NCI-H2227 (cell line): ENCODE data around the gene AFG1L.
"Not testable (repeated sequence)": the region's sequence is repeated elsewhere in the genome, so short reads cannot be mapped to it uniquely, and the experiment has no call there.

Experiments
- DNase-seq: peaks from one replicate; lab custom pipeline; 2025; ENCODE audit not compliant: unreplicated experiment; lab: John Stamatoyannopoulos, UW

The AFG1L gene

DNA sequence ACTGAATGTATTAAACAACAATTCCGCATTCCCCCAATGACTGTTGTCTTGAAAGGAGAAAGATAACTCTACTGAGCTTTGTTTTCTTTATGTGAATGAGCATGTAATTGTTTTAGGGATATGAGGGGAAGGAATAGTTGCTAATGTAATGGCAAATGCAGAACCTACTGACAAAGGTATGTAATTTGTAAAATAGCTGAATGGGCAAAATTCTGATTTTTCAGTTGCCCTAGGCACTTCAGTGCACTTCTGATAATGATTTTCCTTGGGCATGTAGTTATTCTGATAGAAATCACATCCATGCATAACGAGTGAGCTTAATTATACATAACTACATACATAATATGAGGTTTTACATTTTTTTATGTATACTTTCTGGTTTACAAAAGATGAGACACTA, 212.5 kb downstream of the AFG1L start:
- DNase-seq = no peak

DNA sequence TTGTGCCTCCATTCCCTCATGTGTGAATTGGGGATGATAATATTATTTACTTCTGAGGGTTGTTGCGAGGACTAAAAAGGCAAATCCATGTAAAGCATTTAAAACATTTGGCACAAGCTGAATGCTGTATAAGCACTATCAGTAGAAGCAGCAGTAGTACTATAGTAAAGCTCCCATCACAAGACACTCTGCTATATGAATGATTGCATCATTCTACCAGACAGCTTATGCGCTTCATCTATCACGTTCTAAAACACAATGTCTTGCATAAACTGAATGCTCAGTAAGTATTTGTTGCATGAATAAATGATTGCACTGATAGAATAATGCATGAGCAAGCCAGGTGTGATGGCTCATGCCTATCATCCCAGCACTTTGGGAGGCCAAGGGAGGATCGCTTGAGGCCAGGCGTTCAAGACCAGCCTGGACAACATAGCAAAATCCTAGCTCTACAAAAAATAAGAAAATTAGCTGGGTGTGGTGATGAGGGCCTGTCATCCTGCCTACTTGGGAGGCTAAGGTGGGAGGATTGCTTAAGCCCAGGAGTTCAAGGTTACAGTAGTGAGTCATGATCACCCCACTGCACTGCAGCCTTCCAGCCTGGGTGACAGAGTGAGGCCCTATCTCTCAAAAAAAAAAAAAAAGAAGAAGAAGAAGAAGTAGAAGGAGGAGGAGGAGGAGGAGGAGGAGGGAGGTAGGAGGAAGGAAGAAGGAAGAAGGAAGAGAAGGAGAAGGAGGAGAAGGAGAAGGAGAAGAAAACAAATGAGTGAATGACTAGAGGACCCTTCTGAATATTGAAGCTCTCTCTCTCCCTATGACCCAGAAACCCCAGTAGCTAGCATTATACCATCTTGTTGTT, 215.8 kb downstream of the AFG1L start:
- DNase-seq = no peak

DNA sequence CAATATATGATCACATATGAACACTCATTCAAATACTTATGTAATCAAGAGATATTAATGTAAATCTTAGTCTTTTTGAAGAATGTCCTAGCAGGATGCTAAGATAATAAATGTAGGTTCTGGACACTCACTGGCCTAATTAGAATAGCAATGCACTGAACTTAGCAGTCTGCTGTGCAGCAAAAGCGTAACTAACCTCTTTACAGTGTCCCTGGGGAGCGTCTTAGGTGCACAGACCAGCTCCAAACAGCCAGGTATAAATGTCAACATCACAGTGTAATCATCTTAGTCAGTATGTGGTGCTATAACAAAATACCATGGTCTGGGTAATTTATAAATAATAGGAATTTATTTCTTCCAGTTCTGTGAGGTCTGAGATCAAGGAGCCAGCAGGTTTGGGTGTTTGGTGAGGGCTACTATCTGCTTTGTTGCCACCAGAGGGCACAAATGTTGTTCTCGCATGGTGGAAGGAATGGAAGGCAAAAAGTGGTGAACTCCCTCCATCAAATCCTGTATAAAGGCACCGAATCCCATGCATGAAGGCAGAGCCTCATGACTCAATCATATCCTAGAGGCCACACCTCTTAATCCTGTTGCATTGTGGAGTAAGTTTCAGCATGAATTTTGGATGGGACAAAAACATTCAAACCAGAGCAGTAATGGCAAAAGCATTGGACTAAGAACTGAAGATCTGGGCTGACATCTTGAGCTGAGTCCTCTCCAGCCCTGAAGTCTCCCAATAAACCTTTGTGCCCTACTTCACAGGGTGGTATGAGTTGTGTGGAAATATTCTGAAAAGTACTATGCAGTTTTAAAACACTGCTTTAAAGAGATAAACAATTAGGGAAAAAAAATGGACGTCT, 224.1 kb downstream of the AFG1L start:
- DNase-seq = peak; percentile 9

DNA sequence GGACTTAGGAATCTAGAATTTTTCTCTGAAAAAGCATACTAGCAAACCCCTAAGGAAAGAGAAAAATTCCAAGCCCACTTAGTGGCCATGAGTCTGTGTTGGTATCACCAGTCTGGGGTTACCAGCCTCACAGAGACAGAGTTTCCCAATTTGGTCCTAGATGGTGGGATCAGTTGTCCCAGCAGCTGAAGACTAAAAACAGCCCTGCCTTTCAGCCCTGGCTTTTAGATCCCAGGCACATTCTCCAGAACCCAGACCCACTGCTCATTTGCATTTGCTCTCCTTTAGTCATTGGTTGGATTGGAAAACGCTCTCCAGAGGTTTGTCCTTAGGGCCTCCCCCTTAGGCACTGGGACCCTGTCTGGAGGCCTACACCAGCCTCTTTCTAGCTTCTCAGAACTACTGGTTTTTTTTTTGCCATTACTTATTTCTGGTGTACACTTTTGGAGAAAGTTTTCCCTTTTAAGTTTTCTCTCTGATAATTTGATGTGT, 226.8 kb downstream of the AFG1L start:
- no peak for DNase-seq

DNA sequence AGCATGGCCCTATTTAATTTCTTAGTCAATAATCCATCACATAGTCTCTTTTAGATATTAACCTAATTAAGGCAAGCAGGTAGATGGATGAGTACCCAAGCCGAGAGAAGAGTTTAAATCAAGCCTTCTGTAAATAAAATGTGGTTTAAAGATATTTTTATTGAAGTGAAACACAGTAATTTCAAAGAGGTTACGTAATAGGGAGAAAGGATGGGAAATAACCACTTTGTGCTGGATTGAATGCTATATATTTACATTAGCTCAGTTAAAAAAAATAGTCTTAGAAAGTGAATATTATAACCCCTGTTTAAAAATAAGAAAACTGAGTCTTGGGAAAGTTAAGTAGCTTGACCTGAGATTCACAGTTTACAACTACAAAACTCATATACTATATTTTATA, 228.8 kb downstream of the AFG1L start:
- no peak for DNase-seq

DNA sequence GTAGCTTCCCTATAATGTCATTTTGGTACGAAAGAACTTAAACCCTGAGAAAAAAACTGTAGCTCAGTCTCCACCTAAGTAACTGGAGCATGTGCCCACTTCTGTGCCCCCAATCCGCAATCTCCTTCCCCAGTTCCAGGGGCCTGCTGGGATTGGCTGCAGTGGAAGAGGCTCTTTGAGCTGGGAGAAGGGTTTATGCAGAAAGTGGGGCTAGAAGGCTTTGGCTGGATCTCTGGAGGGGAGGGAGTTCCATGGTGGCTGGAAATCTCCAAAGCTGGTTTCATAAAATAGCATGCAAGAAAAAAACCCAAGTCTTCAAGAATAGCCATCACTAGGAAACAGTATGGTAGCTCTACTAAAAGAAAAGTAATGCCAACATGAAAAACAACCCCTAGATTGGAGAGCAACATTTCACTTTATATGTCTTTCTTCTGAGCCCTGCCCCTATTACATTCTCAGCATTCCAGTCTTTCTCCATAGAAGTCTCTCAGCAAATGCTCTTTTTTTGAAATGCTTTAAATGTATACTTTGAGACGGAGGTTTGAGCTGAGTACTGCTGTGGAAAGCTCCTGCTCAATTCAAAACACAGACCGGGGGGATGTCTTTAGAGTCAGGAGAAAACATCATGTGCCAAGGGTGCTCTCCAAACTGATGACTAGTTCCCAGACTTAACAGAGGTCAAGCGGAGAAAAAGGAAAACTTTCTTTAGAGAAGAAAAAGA, 229.8 kb downstream of the AFG1L start:
- DNase-seq = no peak

DNA sequence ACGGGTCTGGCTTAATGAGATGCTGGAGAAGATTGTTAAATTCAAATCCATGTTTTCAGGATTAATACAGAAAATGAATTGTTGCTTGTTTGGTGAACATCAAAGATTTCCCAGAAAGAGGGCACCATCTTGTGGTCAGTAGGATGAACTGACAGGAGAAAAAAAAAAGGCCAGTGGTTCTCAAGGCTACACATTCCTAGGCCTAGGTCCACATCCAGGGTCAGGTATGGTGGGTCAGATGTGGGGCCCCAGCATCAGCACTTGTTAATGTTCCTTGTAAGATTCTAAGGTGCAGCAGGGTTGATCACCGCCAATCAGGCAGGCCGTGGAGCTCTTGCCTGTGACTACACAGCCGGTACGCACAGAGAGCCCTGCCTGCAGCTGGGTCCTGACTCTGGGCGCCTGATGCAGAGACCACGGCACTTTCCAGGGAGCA, 231.9 kb downstream of the AFG1L start:
- peak; percentile 8 for DNase-seq

DNA sequence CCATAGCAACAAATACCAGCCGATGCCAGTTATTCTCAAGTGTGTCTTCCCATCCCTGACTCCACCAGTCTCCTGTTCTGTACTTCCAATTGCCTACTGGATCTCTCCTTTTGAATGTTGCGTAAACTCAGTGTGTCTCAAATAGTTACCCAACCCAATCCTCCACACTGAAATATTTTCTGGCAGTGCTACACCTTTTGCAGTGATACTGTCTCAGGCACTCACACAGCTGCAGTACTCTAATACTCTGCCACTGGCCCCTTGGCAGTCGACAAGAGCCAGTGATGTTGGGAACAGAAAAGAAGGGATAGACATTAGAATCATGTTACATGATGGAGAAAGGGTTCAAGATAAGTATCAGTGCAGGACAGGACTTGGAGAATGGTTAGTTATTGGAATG, 234.0 kb downstream of the AFG1L start:
- no peak for DNase-seq

DNA sequence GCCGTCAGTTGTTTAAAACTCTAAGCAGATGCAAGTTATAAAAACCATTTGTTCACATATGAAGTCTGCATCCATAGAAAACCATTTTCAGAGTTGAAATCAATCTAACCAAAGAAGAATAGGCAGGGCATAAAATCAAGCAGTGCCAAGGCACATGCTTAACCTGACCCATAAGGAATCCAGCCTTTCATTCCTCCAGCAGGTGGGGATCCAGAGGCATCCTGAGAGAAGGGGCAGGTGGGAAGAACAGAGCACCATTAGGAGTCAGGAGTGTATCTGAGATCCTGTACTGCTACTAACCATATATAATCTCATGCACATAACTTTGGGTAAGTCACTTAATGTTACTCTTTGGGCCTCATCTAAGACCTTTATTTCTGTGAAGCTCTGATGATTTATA, 236.5 kb downstream of the AFG1L start:
- DNase-seq = no peak

DNA sequence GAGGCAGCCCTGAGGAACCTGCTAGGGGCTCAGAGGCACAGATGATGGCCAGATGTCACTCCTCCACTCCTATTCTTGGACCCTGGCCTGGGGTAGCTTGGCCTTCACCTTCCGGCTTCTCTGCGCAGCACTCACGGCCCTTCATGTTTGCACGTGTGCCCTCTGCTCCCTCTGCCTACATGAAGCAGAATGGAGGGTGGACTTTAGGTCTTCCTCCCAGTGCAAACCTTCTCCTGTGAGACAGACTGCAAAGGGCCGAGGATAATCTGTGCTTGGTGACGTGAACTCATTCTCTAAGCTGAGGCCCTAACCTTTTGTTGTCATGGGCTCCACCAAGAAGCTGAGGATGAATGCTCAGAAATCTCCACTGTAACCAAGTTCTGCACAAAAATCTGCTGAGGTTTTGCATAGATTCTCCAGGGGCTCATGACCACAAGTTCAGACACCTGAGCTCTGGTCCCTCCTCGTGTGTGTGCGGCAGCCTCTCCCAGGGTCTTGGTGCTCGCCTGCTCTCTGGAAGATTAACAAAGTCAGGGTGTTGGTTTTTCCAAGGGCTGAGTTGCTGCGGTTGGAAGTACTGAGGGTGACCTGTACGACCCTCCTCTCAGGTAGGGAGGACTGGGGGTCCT, 240.4 kb downstream of the AFG1L start:
- DNase-seq = no peak

DNA sequence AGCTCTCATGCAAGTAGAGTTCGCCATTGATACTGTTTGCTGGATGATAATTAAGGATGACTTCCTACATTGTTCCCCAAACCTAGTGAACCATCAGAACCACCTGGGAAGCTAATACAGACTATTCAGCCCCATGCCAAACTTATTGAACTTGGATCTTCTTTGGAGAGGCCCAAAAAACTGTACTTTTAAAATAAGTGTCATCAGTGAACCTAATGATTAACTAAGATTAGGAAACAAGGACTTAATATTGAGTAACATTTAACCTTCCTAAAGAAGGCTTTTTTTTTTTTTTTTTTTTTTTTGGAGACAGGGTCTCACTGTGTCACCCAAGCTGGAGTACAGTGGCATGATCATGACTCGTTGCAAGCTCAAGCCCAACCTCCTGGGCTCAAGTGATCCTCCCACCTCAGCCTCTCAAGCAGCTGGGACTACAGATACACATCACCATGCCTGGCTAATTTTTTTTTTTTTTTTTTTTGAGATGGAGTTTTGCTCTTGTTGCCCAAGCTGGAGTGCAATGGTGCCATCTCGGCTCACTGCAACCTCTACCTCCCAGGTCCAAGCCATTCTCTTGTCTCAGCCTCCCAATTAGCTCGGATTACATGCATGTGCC, 241.2 kb downstream of the AFG1L start:
- DNase-seq = not testable (repeated sequence)

DNA sequence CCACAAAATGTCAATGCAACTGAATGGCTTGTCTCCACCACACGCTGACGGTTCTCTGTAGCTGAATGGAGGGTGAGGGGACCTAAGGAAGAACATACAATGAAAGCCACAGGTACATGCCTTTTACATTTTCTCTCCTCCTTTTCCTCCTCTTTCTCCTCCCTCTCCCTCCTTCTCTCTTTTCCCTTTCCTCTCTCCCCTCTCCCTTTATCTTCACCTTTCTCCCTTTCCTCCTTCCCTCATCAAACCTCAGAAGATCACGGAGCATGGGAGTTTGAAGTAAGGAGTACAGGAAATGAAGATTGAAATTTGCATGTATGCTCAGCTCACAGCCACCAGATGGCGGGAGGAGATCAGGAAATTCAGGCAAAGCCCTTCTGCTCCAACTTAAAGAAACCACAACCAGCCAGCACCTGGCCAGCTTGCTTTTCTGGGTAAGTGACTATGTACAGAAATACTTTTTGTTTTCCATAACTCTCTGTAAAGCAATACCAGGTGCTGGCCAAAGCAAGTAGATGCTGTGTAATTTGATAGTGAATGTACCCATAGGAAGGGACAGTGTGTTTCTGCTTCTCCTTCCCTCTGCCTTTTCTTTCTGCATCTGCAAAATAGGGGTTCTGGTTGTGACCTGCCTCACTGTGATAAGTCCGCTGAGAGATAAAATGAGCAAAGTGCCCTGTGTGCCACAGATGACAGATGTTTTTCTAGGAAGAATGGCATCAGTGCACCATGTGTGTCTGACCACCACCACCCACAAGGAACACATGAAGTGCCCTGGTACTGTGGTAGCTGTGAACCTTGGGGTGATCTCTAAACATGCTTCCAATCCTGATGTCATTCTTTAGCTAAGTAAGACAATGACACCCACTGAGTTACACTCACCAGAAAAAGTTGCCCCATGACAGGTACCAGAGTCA, 247.2 kb downstream of the AFG1L start:
- DNase-seq = peak; percentile 71

DNA sequence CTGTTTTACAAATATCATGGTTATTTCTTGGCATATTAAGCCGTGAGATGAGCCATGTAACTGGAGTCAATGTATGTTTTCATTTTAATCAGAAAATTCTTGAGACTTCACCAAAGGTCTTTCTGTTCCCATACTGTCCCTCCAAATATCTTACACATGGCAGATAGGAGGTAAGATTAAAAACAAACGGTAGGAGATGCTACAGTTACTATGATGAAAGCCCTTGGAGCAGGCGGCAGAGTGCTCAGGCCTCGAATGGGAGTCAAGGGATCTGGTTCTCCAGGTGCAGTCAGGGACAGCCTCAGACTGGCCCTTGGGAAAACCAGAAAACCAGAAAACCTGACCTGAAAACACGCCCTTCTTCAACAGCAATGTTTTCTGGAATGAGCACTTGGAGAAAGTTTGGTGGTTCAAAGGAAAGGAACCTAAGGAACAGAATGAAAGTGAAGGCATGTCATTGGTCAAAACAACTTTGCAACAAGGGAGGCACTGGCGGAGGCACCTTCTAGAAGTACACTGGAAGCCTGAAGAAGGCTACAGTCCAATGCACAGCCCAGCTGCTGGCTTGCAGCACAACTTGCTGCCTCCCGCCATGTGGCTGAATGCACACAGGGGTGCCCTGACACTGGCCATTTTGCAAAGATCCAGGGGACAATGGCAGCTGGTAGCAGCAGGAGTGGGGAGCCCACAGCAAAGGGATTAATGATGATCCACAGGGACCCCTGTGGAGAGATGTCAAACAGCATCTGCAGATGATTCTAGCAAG, 248.5 kb downstream of the AFG1L start:
- no peak for DNase-seq

DNA sequence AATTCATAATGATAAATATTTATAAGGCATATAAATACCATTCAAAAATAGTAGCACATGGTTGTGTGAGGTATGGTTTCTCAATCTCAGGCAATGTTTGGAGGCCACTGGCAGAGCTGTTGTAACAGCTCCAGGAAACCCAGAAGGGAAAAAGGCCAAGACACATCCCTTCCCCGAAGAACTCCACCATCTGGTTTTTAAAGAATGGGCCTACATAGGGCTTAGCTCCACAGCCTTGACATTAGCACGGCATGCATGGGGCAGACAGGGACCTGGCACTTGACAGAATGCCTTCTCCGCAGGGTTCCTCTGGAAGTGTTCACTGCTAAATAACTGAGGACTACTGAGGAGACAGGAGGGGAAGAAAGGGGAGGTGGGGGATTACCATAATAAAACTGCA, 249.8 kb downstream of the AFG1L start:
- no peak for DNase-seq

DNA sequence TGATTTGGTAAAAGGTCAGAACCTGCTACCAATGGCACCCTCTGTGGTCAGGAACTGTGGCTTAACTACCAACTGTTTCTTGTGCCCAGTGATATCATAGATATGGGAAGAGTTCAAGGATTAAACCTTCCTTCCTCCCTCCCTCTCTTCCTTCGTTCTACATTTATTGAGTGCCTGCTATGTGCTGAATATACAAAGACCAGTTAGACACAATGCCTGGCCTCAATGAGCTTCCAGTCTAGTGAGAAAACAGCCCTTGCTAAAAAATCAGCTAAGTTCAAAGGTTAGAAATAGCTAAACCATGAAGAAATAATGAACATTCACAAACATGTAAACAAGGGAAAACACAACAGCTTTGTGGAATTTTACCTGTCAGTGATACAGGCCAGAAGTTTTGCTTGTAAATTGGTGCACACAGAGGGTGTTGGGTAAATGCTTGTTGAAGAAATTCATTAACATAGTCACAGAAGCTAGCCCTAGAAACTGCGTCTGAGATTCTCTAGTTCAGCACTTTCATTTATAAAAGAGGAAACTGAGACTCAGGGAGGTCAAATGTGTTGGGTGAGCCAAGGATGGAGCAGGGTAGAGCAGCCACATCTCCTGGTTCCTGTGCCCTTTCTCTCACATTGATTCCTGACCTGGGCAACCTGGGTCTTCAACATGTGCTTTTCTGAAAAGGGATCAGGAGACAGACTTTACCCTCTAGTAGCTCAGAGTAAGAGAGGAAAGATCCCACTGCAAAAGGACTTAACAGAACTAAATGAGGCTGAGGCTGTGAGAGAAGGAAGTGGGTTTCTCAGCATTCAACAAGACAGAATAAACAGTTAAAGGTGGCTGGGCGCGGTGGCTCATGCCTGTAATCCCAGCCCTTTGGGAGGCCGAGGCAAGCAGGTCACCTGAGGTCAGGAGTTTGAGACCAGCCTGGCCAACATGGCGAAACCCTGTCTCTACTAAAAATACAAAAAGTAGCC, 251.5 kb downstream of the AFG1L start:
- DNase-seq = no peak

DNA sequence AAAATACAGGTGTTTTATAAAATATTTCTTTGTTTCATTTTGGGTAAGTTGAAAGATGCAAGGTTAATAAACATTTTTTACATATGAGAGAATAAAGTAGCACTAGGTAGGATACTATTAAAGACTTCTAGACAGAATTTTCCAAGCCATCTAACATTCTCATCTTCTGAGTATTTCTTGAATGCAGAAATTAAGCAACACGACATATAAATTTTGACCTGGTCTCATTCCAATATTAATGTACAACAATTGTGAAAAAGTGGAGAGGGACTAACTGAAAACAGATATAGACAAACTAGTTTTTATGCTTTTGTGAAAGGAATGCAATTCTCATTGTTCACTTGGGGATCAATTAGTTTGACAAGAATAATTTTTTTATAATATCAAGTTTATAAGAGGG, 254.4 kb downstream of the AFG1L start:
- DNase-seq = no peak

DNA sequence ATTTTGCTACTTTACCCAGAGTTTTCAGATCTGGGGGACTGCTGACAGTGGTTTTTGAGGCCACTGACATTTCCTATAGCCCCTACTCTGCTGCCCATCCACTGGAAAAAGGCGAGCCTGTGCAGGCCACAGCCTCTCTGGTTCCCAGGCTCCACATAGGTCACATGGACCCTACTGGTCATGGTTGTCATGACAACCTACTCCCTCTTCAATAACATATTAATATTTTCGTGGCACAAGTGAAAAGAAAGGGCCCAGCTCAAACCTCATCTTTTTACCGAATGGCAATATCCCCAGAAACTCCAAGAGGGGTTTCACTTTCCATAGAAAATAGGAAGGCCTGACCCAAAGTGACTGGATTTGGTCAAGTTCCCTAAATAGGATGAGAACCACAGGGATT, 254.9 kb downstream of the AFG1L start:
- DNase-seq = no peak
